Upper lobe of right lung (tissue), 1 donor: ENCODE results near the gene CDH13. TPM values are rescaled to one million over a fixed set of nuclear protein-coding genes. Genes with fewer than 3 reads are reported as not detected.
A peak's percentile ranks its signal among the peaks of the same experiment; 100 is the strongest.

ENCODE experiments used
- ATAC-seq: fragments of 200-7000 bp; cut with Tn5 transposase; one replicate; pipeline ENCODE4 v1.9.1; 2020; ENCODE audit warnings: mild to moderate bottlenecking, moderate library complexity
- DNase-seq: peaks from one replicate; pipeline ENCODE4 v3.0.0-alpha.2; 2020
- H3K27ac ChIP-seq: fragments of 200-600 bp; one replicate; pipeline ENCODE4 v1.8.0; 2022
- H3K27me3 ChIP-seq: fragments of 200-600 bp; one replicate; pipeline ENCODE4 v1.8.0; 2022; ENCODE audit warnings: mild to moderate bottlenecking
- H3K36me3 ChIP-seq: fragments of 200-600 bp; one replicate; pipeline ENCODE4 v1.8.0; 2022
- H3K4me1 ChIP-seq: fragments of 200-600 bp; one replicate; pipeline ENCODE4 v1.8.0; 2022
- H3K4me3 ChIP-seq: fragments of 200-600 bp; one replicate; pipeline ENCODE4 v1.8.0; 2022; ENCODE audit warnings: mild to moderate bottlenecking
- H3K9me3 ChIP-seq: fragments of 200-600 bp; one replicate; pipeline ENCODE4 v1.8.0; 2022
- CTCF ChIP-seq: fragments of 200-600 bp; IDR thresholded peaks from one replicate; pipeline ENCODE4 v1.8.0; 2022; ENCODE audit warnings: antibody characterized with exemption
- intact Hi-C: fragments of 100-400 bp; cut with DNase I; formaldehyde crosslinking; loops from one replicate; pipeline ENCODE4 v1.11.0; 2022
- total RNA-seq: library from RNA; stranded (reverse); fragmentation: NEBNext Ultra II Directional; extraction: Animal tissue kit (Norgen Biotek cat#: 25700); gene quantifications from one replicate; pipeline ENCODE4 v1.2.1, GENCODE V29; 2021
- donor health status: DM: no; HTN: yes; CAD: no; lungs with severe emphysema.

Gene CDH13
- total RNA-seq, 1 donor from 2014 or later, result 27.2 TPM

- Histone ChIP-seq H3K36me3 (no peaks in the 10 kb centered on the region), H3K27ac (no peak overlapping the region), H3K9me3 (no peaks in the 10 kb centered on the region), H3K4me3 (no peak overlapping the region), H3K4me1 (peaks cover 3% of the 10 kb centered on the region), H3K27me3 (no peaks in the 10 kb centered on the region)
- no peak for DNase-seq
- intact Hi-C loops, result no loop called here
- no peak for TF ChIP-seq CTCF
- peak; percentile 60 for ATAC-seq
Observed at GRCh38 chr16:82895843-82896242, 269.1 kb downstream of the CDH13 start.

GRCh38 chr16:82899006-82899405, 272.2 kb downstream of the CDH13 start:
- Histone ChIP-seq H3K4me1 (peaks cover 3% of the 10 kb centered on the region), H3K4me3 (no peak overlapping the region), H3K27me3 (no peaks in the 10 kb centered on the region), H3K27ac (no peak overlapping the region), H3K9me3 (no peaks in the 10 kb centered on the region), H3K36me3 (no peaks in the 10 kb centered on the region)
- DNase-seq, result no peak
- no peak for ATAC-seq
- intact Hi-C loops, result no loop called here
- TF ChIP-seq CTCF, result no peak

- ATAC-seq (no peak), DNase-seq (no peak)
- Histone ChIP-seq H3K4me1 (peaks cover 3% of the 10 kb centered on the region), H3K27ac (no peak overlapping the region), H3K4me3 (no peak overlapping the region), H3K27me3 (no peaks in the 10 kb centered on the region), H3K36me3 (no peaks in the 10 kb centered on the region), H3K9me3 (no peaks in the 10 kb centered on the region)
- intact Hi-C loops, result no loop called here
- TF ChIP-seq CTCF, result no peak
Observed at GRCh38 chr16:82899731-82900450, 273.1 kb downstream of the CDH13 start.

GRCh38 chr16:82900559-82900958, 273.8 kb downstream of the CDH13 start:
- Histone ChIP-seq H3K9me3 (no peaks in the 10 kb centered on the region), H3K36me3 (no peaks in the 10 kb centered on the region), H3K4me1 (peaks cover 3% of the 10 kb centered on the region), H3K27me3 (no peaks in the 10 kb centered on the region), H3K27ac (no peak overlapping the region), H3K4me3 (no peak overlapping the region)
- DNase-seq (no peak), ATAC-seq (no peak)
- intact Hi-C loops, result no loop called here
- TF ChIP-seq CTCF, result no peak

GRCh38 chr16:82911925-82912324, 285.2 kb downstream of the CDH13 start:
- Histone ChIP-seq H3K27ac (no peak overlapping the region), H3K9me3 (no peaks in the 10 kb centered on the region), H3K4me3 (no peak overlapping the region), H3K27me3 (no peaks in the 10 kb centered on the region), H3K36me3 (no peaks in the 10 kb centered on the region), H3K4me1 (no peaks in the 10 kb centered on the region)
- no peak for DNase-seq
- no peak for TF ChIP-seq CTCF
- no peak for ATAC-seq
- intact Hi-C loops, result no loop called here
